AG04449 (cell line): ENCODE data around the gene ZNF407.

Experiments
- CTCF ChIA-PET: fragments of 350-600 bp; formaldehyde crosslinking; extraction: SDS; loops from one replicate; lab custom pipeline; 2021; ENCODE audit warnings: antibody characterized with exemption; lab: Yijun Ruan, JAX
- POLR2A ChIA-PET: fragments of 400-600, 350-600 bp; formaldehyde crosslinking; extraction: SDS; loops from one replicate; lab custom pipeline; 2020; ENCODE audit warnings: antibody characterized with exemption, inconsistent platforms; lab: Yijun Ruan, JAX
- DNase-seq: peaks from one replicate; pipeline ENCODE4 v3.0.0-alpha.2; 2010; ENCODE audit warnings: low read depth, low spot score
- H3K4me3 ChIP-seq: 2 replicates; pipeline ENCODE4 v1.5.1; 2011; ENCODE audit warnings: low read depth, mild to moderate bottlenecking, control low read depth, low read length
- TF ChIP-seq, protein P1 (sequence below): IDR thresholded peaks from one replicate; pipeline ENCODE4 v1.5.1; 2011; ENCODE audit warnings: mild to moderate bottlenecking, moderate library complexity, low read length, control low read depth, inconsistent platforms; ENCODE audit not compliant: insufficient read depth; ENCODE audit errors: missing control alignments

Gene ZNF407

GRCh38 chr18:74633652-74634352 is 36.1 kb downstream of the ZNF407 start:
- CTCF ChIA-PET: interaction anchor here (1.1 to 1.3 kb wide), 2 partner anchors 10 to 13 kb away, joined by 3 read pairs; no protein-coding TSS in a partner anchor
- POLR2A ChIA-PET: no interaction called here
- TF ChIP-seq, protein P1, sequence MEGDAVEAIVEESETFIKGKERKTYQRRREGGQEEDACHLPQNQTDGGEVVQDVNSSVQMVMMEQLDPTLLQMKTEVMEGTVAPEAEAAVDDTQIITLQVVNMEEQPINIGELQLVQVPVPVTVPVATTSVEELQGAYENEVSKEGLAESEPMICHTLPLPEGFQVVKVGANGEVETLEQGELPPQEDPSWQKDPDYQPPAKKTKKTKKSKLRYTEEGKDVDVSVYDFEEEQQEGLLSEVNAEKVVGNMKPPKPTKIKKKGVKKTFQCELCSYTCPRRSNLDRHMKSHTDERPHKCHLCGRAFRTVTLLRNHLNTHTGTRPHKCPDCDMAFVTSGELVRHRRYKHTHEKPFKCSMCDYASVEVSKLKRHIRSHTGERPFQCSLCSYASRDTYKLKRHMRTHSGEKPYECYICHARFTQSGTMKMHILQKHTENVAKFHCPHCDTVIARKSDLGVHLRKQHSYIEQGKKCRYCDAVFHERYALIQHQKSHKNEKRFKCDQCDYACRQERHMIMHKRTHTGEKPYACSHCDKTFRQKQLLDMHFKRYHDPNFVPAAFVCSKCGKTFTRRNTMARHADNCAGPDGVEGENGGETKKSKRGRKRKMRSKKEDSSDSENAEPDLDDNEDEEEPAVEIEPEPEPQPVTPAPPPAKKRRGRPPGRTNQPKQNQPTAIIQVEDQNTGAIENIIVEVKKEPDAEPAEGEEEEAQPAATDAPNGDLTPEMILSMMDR: no peak
- no peak overlapping the region for H3K4me3 ChIP-seq
- DNase-seq: no peak

DNA sequence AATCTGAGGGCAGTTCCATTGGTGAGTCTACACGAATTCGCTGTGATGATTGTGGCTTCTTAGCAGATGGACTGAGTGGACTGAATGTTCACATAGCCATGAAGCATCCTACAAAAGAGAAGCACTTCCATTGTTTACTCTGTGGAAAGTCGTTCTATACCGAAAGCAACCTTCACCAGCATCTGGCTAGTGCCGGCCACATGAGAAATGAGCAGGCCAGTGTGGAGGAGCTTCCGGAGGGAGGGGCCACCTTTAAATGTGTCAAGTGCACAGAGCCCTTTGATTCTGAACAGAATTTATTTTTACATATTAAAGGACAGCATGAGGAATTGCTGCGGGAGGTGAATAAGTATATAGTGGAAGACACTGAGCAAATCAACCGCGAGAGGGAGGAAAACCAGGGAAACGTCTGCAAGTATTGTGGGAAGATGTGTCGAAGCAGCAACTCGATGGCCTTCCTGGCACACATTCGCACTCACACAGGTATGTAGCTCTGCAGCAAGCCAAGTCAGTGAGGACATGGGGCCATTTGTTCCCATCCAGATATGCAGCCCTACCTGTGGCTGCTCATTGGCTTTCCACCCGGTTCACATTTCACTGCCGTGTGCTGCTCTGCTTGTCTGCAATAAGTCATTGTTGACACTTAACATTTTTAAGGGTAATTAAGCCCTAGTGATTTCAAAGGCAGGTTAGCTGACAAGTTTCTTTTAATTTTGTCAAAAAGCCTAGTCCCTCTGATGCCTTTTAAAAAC is 37.7 kb downstream of the ZNF407 start:
- TF ChIP-seq, protein P1: no peak
- ChIA-PET POLR2A (no interaction called here), CTCF (interaction anchor here (1.1 to 1.3 kb wide), 2 partner anchors 12 to 17 kb away, joined by 3 to 6 read pairs; no protein-coding TSS in a partner anchor)
- DNase-seq: no peak
- H3K4me3 ChIP-seq: no peak overlapping the region

DNA sequence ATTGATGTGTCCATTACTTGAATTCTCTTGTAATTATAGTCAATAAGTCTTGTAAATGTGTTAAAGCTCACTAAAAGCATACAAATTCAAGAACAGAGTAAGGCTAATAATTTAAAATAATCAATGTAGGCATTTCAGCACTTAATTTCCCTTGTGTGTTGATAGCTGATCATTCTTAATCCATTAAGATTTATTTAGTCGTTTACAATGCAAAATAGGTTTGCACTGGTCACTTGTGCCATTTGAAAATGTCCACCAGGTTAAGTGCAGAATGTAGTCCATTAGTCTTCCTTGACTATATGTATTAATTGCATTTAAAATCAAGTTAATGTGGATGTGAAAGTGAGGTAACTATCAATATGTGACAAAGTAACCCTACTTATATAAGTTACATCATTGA is 39.4 kb downstream of the ZNF407 start:
- no peak for DNase-seq
- TF ChIP-seq, protein P1: no peak
- H3K4me3 ChIP-seq: no peak overlapping the region
- ChIA-PET CTCF (no interaction called here), POLR2A (no interaction called here)

GRCh38 chr18:74638210-74638609 is 40.5 kb downstream of the ZNF407 start:
- TF ChIP-seq, protein P1: no peak
- POLR2A ChIA-PET: no interaction called here
- CTCF ChIA-PET: no interaction called here
- H3K4me3 ChIP-seq: no peak overlapping the region
- DNase-seq: no peak

- ChIA-PET CTCF (no interaction called here), POLR2A (no interaction called here)
- no peak overlapping the region for H3K4me3 ChIP-seq
Observed at GRCh38 chr18:74644713-74645112, 47.0 kb downstream of the ZNF407 start.

More at GRCh38 chr18:74644713-74645112, 47.0 kb downstream of the ZNF407 start:
- no peak for DNase-seq
- TF ChIP-seq, protein P1: no peak
